C4-2B (cell line): Measurements from ENCODE around the gene SPRR2G.

Experiments
- CTCF ChIP-seq: fragments of 450-650 bp; conservative IDR thresholded peaks from 2 replicates; pipeline ENCODE4 v1.5.1; 2017; ENCODE audit warnings: mild to moderate bottlenecking
- ZFX ChIP-seq: fragments of 450-650 bp; IDR thresholded peaks from 2 replicates; pipeline ENCODE4 v1.6.1; 2017

GRCh38 chr1:153195216-153195615 is 44.5 kb upstream of the SPRR2G start:
- TF ChIP-seq CTCF (no peak), ZFX (no peak)
